AG04449 (cell line): ENCODE data around the gene C12orf57.

Experiments
- CTCF ChIA-PET: fragments of 350-600 bp; formaldehyde crosslinking; extraction: SDS; loops from one replicate; lab custom pipeline; 2021; ENCODE audit warnings: antibody characterized with exemption; lab: Yijun Ruan, JAX
- POLR2A ChIA-PET: fragments of 400-600, 350-600 bp; formaldehyde crosslinking; extraction: SDS; loops from one replicate; lab custom pipeline; 2020; ENCODE audit warnings: antibody characterized with exemption, inconsistent platforms; lab: Yijun Ruan, JAX
- DNase-seq: peaks from one replicate; pipeline ENCODE4 v3.0.0-alpha.2; 2010; ENCODE audit warnings: low read depth, low spot score
- H3K4me3 ChIP-seq: 2 replicates; pipeline ENCODE4 v1.5.1; 2011; ENCODE audit warnings: low read depth, mild to moderate bottlenecking, control low read depth, low read length
- TF ChIP-seq, protein P1 (sequence below): IDR thresholded peaks from one replicate; pipeline ENCODE4 v1.5.1; 2011; ENCODE audit warnings: mild to moderate bottlenecking, moderate library complexity, low read length, control low read depth, inconsistent platforms; ENCODE audit not compliant: insufficient read depth; ENCODE audit errors: missing control alignments

Gene C12orf57

DNA sequence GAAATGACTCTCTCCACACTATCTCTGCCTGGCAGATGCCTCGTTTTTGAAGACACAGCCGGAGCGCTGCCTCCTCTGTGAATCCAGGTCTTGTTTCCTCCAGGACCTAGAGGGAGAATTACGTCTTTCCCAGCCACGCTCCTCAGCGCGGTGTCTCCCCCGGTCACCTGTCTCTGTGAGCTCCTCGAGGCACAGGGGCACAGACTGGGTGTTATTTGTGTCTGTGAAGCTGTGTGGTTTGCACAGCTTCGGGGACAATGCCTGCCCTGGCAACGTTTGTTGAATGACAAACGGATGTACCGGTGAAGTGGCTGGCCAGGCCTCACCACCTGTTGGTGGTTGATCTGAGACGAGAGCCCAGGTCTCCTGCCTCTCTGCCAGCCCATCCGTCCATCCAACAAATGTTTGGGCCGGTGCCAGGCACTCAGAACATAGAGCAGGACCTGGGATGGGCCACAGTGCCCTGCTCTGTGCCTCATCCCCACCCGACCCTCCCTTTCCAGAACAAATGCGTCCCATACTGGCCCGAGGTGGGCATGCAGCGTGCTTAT lies 13.4 kb downstream of the C12orf57 start:
- H3K4me3 ChIP-seq, result no peak overlapping the region
- no peak for DNase-seq
- TF ChIP-seq, protein P1, sequence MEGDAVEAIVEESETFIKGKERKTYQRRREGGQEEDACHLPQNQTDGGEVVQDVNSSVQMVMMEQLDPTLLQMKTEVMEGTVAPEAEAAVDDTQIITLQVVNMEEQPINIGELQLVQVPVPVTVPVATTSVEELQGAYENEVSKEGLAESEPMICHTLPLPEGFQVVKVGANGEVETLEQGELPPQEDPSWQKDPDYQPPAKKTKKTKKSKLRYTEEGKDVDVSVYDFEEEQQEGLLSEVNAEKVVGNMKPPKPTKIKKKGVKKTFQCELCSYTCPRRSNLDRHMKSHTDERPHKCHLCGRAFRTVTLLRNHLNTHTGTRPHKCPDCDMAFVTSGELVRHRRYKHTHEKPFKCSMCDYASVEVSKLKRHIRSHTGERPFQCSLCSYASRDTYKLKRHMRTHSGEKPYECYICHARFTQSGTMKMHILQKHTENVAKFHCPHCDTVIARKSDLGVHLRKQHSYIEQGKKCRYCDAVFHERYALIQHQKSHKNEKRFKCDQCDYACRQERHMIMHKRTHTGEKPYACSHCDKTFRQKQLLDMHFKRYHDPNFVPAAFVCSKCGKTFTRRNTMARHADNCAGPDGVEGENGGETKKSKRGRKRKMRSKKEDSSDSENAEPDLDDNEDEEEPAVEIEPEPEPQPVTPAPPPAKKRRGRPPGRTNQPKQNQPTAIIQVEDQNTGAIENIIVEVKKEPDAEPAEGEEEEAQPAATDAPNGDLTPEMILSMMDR, result no peak
- CTCF ChIA-PET, result interaction anchor here (1.4 to 13.5 kb wide), 6 partner anchors 8 to 155 kb away, joined by 3 to 226 read pairs (median 8); partner anchors contain the start of genes C12orf57, PTPN6 and RNU7-1
- POLR2A ChIA-PET, result interaction anchor here (0.7 kb wide), 1 partner anchor 14 kb away, joined by 3 read pairs; the partner anchor contains the start of genes C12orf57 and RNU7-1

DNA sequence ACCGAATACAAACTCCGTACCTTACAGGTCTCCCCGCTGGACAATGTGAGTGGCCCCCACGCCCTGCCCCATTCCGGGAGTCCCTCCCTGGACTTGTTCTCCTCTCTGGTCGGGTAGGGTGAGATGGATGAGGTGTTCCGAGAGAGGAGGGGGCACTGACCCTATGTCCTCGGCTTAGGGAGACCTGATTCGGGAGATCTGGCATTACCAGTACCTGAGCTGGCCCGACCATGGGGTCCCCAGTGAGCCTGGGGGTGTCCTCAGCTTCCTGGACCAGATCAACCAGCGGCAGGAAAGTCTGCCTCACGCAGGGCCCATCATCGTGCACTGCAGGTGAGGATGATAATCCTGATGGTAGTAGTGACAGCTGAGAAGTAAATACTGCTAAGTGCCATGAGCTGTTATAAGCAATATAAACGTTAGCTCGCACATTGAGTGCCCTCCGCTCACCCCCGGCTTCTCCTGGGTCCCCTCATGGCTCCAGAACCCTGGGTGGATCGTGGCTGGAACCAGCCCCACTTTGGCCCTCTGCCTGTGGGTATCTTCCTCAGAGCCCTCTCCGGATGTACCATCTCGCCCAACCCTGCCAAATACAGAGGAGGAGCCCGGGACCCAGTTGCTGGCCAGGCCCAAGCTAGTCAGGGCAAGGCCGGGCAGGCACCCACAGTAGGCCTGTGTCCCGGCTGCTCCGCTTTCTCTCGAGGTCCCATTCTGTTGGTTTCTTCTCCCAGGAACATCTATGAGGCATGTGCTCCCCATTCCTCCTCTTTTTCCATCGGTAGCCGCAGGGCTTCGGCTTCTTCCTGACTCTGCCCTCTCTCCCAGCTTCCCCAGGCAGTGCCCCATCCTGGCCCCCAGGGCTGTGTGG lies 14.2 kb downstream of the C12orf57 start:
- DNase-seq, result no peak
- TF ChIP-seq, protein P1, result no peak
- POLR2A ChIA-PET, result interaction anchor here (0.7 kb wide), 1 partner anchor 14 kb away, joined by 3 read pairs; the partner anchor contains the start of genes C12orf57 and RNU7-1
- no peak overlapping the region for H3K4me3 ChIP-seq
- CTCF ChIA-PET, result interaction anchor here (1.4 to 13.5 kb wide), 8 partner anchors 8 to 155 kb away, joined by 3 to 226 read pairs (median 8); partner anchors contain the start of genes ATN1, C12orf57, C1RL and PTPN6

DNA sequence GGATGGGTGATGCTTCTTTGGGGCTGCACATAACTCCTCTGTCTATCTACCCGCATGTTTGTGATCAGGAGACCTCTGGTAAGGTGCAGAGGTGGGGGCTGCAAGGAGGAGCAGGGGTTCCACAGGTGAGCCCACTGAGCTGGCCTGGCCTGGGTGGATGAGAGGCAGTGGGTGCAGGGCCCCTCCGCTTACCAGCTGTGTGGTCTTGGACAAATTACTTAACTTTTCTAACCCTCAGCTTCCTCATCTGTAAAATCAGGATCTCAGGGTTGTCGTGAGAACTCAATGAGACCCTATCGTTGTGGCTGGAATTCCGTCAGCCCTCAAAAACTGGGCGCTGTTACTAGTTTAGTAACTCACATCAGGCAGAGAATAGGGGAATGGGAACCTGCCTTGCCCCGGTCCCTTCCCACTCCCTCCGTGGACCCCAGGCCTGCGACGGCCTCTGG lies 14.8 kb downstream of the C12orf57 start:
- CTCF ChIA-PET, result interaction anchor here (1.4 to 13.5 kb wide), 6 partner anchors 10 to 153 kb away, joined by 3 to 226 read pairs (median 12); partner anchors contain the start of genes ATN1, C12orf57, C1RL and PTPN6
- TF ChIP-seq, protein P1, result no peak
- POLR2A ChIA-PET, result no interaction called here
- DNase-seq, result no peak
- no peak overlapping the region for H3K4me3 ChIP-seq

DNA sequence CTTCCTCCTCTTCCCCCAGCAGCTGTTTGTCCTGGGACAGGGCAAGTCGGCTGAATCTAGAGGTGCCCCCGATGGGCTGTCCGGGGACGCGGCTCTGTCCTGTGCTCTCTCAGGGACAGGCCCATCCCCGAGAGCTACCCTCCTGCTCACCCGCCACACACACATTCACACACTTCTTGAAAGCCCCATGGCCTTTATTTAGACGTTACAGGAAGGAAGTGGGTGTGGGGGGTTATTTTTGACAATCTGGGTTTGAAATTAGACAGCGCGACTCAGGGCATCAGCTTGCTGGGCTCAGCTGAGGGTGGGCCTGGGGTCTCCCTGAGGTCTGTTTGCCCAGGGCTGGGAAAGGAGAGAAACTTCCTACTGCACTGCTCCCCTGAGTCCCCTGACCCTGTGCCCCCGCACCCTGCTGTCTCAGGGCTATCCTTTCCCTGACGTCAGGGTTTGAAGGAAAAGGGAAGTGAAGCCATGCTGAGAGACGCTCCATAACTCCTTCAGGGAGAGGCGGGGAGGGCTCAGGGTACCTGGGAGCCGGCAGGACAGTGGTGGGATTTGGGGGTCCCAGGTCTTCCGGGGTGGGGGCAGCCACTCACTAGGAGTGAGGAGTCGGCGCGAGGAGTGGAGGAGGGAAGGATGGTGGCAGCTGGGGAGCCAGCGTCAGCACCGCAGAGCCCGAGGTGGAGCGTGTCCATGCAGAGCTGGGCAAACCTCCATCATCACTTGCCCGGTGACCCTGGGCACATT lies 15.4 kb downstream of the C12orf57 start:
- POLR2A ChIA-PET, result no interaction called here
- DNase-seq, result no peak
- TF ChIP-seq, protein P1, result no peak
- CTCF ChIA-PET, result interaction anchor here (1.7 to 13.5 kb wide), 6 partner anchors 9 to 153 kb away, joined by 3 to 226 read pairs (median 27); partner anchors contain the start of genes ATN1, C12orf57, C1RL and PTPN6
- no peak overlapping the region for H3K4me3 ChIP-seq

DNA sequence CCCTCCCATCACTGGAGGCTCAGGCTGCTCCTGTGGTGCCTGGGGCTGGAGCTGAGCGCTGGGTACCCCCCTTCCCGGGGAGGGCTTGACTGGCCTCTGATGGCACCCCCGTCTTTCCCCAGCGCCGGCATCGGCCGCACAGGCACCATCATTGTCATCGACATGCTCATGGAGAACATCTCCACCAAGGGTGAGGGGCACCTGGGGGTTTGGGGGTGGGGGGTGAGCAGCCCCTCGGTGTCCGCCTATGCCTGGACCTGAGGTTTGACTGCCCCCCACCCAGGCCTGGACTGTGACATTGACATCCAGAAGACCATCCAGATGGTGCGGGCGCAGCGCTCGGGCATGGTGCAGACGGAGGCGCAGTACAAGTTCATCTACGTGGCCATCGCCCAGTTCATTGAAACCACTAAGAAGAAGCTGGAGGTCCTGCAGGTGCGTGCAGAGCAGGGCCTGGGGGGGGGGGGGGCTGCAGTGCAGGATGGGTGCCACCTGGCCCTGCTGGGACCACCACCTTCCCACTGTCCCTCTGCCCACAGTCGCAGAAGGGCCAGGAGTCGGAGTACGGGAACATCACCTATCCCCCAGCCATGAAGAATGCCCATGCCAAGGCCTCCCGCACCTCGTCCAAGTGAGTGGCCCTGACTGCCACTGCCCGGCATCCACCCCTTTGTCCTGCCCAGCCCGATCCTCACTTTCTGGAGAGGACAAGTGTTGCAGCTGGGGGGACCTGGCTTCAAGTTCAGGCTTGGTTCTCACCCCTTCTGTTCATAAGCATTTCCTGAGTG lies 16.2 kb downstream of the C12orf57 start:
- ChIA-PET POLR2A (no interaction called here), CTCF (interaction anchor here (0.9 to 13.5 kb wide), 7 partner anchors 12 to 152 kb away, joined by 3 to 226 read pairs (median 6); partner anchors contain the start of genes ATN1, C12orf57, C1RL and PTPN6)
- TF ChIP-seq, protein P1, result no peak
- DNase-seq, result no peak
- no peak overlapping the region for H3K4me3 ChIP-seq
